RWPE1 (cell line): ENCODE measurements around the gene C16orf78.
"Not testable (repeated sequence)": the region's sequence is repeated elsewhere in the genome, so short reads cannot be mapped to it uniquely, and the experiment has no call there.

Experiments
- CTCF ChIA-PET: fragments of 350-600 bp; sonication (Branson Sonifier 250); formaldehyde crosslinking; extraction: SDS; loops from one replicate; lab custom pipeline; 2021; lab: Yijun Ruan, JAX
- POLR2A ChIA-PET: fragments of 400-600 bp; formaldehyde crosslinking; extraction: SDS; loops from one replicate; lab custom pipeline; 2020; ENCODE audit warnings: antibody characterized with exemption; ENCODE audit not compliant: low non-redundant PET; lab: Yijun Ruan, JAX
- DNase-seq: peaks from one replicate; pipeline ENCODE4 v3.0.0; 2012; ENCODE audit warnings: low spot score
- H3K27ac ChIP-seq: fragments of 450-650 bp; 2 replicates; pipeline ENCODE4 v1.5.1; 2017
- TF ChIP-seq, protein P1 (sequence below): fragments of 450-650 bp; conservative IDR thresholded peaks from 2 replicates; pipeline ENCODE4 v1.5.1; 2017; ENCODE audit warnings: low read depth, mild to moderate bottlenecking

C16orf78 gene

DNA sequence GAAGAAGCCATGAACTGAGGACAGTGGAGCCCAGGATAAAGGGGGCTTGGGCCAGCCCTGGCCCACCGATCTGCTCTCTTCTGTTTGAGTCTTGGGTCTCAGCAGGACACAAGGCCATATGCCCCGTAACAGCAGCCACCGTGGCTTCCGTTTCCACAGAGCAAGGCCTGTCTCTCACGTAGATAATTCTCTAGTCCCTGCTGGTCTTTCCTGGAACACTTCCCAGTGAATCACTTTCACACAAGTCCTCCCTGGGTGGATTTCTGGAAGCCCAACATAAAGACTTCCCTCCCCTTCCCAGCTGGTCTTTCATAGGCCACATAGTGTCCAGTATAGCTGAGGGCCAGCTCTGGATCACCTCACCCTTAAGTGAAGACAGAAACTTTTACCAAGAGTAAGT, 19.9 kb upstream of the C16orf78 start:
- no peak overlapping the region for H3K27ac ChIP-seq
- ChIA-PET POLR2A (no interaction called here), CTCF (no interaction called here)
- TF ChIP-seq, protein P1, sequence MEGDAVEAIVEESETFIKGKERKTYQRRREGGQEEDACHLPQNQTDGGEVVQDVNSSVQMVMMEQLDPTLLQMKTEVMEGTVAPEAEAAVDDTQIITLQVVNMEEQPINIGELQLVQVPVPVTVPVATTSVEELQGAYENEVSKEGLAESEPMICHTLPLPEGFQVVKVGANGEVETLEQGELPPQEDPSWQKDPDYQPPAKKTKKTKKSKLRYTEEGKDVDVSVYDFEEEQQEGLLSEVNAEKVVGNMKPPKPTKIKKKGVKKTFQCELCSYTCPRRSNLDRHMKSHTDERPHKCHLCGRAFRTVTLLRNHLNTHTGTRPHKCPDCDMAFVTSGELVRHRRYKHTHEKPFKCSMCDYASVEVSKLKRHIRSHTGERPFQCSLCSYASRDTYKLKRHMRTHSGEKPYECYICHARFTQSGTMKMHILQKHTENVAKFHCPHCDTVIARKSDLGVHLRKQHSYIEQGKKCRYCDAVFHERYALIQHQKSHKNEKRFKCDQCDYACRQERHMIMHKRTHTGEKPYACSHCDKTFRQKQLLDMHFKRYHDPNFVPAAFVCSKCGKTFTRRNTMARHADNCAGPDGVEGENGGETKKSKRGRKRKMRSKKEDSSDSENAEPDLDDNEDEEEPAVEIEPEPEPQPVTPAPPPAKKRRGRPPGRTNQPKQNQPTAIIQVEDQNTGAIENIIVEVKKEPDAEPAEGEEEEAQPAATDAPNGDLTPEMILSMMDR: no peak
- DNase-seq: no peak

DNA sequence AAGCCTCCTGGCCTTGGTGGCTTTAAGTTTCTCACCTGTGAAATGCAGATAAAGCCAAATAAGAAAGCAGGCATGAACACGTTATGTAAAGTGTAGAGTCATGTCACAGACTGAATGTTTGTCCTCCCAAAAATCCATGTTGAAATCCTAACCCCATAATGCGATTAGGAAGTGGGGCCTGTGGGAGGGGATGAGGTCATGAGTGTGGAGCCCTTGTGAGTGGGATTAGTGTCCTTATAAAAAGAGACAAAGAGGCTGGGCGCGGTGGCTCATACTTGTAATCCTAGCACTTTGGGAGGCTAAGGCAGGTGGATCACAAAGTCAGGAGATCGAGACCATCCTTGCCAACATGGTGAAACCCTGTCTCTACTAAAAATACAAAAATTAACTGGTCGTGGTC, 19.5 kb upstream of the C16orf78 start:
- POLR2A ChIA-PET: no interaction called here
- CTCF ChIA-PET: no interaction called here
- H3K27ac ChIP-seq: no peak overlapping the region
- no peak for DNase-seq
- TF ChIP-seq, protein P1: no peak

DNA sequence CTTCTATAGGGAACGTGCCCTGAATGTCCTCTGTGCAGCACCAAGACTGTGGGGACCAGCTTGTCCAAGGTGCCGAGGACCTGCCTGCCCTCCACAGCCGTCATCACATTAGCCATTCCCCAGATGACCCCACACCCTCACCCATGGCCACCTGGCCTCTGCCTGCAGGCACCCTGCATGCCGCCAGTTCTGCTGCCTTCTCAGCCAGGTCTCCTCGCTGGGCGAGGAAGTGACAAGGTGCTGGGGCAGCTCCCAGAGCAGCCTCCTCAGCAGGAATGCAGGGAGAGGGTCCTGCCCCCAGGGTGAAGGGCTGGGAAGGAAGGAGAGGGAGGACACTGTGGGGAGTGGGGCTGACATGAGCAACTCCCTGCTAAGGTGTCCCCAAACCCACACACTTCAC, 18.6 kb upstream of the C16orf78 start:
- no peak overlapping the region for H3K27ac ChIP-seq
- DNase-seq: no peak
- ChIA-PET POLR2A (no interaction called here), CTCF (no interaction called here)
- TF ChIP-seq, protein P1: no peak

DNA sequence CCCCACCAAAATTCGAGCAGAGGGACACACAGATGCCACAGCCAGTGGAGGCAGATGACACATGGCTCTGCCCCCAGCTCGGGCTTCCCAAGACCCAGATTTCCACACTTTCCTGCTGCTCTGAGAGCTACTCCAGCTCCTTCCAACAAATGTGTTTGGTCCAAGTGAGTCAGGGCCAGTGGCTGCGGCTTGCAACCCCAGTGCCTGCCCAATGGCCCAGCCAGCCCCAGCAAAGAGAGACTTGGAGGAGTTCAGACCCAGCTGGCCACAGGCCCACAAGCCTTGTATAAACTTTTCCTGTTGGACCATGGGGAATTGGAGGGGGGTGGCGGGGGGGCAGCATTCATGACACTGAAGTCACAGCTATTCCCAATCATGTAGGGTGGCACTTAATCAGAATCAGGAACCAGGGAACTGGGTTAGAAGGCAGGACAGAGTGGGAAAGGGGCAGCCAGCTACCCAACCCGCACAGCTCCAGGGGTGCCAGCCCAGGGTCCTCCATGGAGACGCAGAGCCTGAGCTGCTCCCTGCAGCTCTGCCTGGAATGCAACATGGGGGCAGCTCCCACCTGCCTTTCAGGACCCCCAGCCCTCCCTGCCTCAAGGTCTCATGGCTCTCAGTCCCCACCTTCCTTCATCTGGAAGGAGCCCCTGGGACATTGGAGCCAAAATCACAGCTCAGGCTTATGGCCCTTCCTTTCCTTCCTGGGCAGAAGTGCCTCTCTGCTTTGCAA, 17.5 kb upstream of the C16orf78 start:
- DNase-seq: no peak
- no peak overlapping the region for H3K27ac ChIP-seq
- ChIA-PET CTCF (interaction anchor here (0.6 kb wide), 1 partner anchor 381 kb away, joined by 3 read pairs; no protein-coding TSS in a partner anchor), POLR2A (no interaction called here)
- TF ChIP-seq, protein P1: no peak

DNA sequence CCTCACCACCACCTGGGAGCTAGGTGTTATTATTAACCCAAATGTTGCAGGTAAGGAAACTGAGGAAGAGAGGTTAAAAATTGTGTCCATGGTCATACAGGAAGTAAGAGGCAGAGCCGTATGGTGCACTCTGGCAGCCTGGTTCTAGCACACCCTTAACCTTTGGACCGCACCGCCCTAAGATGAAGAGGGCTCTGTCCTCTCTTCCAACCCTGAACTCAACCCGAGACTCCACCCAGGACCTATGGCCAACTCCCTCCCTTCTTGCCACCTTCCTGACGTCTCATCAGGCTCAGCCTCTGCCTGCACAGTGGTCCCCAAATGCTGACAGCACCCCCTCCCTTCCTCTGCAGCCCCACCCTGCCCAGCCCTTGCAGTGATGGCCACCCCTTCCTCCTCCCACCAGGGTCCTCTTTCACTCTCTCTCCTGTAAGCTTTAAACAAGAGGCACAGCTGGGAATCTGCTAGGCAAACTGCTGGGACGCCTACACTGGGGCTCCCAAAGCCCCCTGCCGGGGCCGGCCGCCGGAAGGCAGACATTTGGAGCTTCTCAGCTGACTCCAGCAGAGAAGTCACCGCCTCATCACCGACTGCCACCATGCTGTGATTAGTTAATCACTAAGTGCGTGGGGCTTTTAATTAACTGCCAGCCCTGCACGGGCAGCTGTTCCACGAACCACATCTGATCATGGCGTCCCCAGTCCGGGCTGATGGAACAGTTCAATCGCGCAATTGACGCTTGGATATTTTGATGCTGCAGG, 16.7 kb upstream of the C16orf78 start:
- H3K27ac ChIP-seq: no peak overlapping the region
- no peak for DNase-seq
- TF ChIP-seq, protein P1: no peak
- CTCF ChIA-PET: interaction anchor here (0.6 kb wide), 1 partner anchor 382 kb away, joined by 3 read pairs; no protein-coding TSS in a partner anchor
- POLR2A ChIA-PET: no interaction called here

DNA sequence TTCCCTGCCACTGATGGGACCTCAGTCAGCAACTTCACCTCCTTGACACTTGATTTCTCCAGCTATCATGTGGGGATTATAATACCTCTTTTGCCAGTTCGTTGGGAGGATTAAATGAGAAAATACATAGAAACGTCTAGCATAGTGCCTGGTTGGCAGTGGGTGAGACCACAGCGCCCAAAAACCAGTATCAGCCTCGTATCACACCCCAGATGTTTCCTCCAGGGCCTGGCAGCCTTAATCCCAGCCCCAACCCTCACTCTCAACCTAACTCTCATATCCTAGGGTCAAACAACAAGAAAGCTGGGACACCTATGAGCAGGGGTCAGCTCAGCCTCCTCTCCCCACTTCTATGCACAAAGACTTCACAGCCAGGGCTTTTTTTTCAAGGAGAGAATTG, 14.0 kb upstream of the C16orf78 start:
- H3K27ac ChIP-seq: no peak overlapping the region
- TF ChIP-seq, protein P1: no peak
- no peak for DNase-seq
- POLR2A ChIA-PET: no interaction called here
- CTCF ChIA-PET: interaction anchor here (1.0 to 1.3 kb wide), 2 partner anchors 48 to 672 kb away, joined by 3 to 4 read pairs; no protein-coding TSS in a partner anchor

DNA sequence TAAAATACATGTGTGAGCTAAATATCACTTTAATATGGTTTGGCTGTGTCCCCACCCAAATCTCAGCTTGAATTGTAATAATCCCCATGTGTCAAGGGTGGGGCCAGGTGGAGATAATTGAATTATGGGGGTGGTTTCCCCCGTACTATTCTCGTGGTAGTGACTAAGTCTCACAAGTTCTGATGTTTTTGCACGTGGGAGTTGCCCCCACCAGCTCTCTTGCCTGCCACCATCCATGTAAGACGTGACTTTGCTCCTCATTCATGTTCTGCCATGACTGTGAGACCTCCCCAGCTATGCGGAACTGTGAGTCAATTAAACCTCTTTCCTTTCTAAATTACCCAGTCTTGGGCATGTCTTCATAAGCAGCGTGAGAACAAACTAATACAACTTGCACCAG, 11.9 kb upstream of the C16orf78 start:
- POLR2A ChIA-PET, DNase-seq, H3K27ac ChIP-seq, CTCF ChIA-PET: not testable (repeated sequence)
